Measurements from ENCODE around the gene RALGDS.
A peak's percentile ranks its signal among the peaks of the same experiment; 100 is the strongest.

RALGDS gene

GRCh38 chr9:133165452-133165730, 44.4 kb upstream of the RALGDS start (continued):
- TF ChIP-seq ZNF530 (tag by site-specific recombination; IDR thresholded peaks at IDR 0.05; ENCODE audit: low read depth) (no peak), ZBTB6 (tag by site-specific recombination; IDR thresholded peaks at IDR 0.05) (no peak), ZIC2 (tag by site-specific recombination; IDR thresholded peaks at IDR 0.05) (no peak), ZNF10 (tag by site-specific recombination; IDR thresholded peaks at IDR 0.05) (no peak), BCL11B (tag by site-specific recombination; IDR thresholded peaks at IDR 0.05; ENCODE audit: low read depth) (no peak), ZNF571 (tag by site-specific recombination; IDR thresholded peaks at IDR 0.05) (no peak), KLF16 (tag by site-specific recombination; IDR thresholded peaks at IDR 0.05) (no peak), ZNF664 (tag by site-specific recombination; IDR thresholded peaks at IDR 0.05) (no peak), ZNF138 (tag by site-specific recombination; IDR thresholded peaks at IDR 0.05; ENCODE audit: borderline replicate concordance) (no peak)

- Histone ChIP-seq H3K36me3 (ENCODE audit: control insufficient read depth in 2 of 2, insufficient read depth in 1 of 2, low read length in 2 of 2) (no peaks in the 10 kb centered on the region), H3K4me3 (ENCODE audit: low read depth, low read length) (peak overlapping the region; percentile 53), H3K4me1 (ENCODE audit: control insufficient read depth, insufficient read depth, low read length) (no peaks in the 10 kb centered on the region), H3K27ac (ENCODE audit: extremely low read depth, low read depth, low read length) (0 out of 2 replicates have a peak overlapping the region, but pooled peaks have one; percentile 56), H3K9me3 (ENCODE audit: control insufficient read depth, insufficient read depth, low read depth, low read length) (no peaks in the 10 kb centered on the region)
- ChIA-PET POLR2A (interaction anchor here (0.5 to 0.8 kb wide), 2 partner anchors 187 to 878 kb away, joined by 3 read pairs; no protein-coding TSS in a partner anchor), CTCF (interaction anchor here (0.5 to 1.0 kb wide), 2 partner anchors 20 to 199 kb away, joined by 3 to 12 read pairs; no protein-coding TSS in a partner anchor)
- TF ChIP-seq CTCF (tag by site-specific recombination; IDR thresholded peaks at IDR 0.05) (no peak), ZBTB8A (tag by site-specific recombination; IDR thresholded peaks at IDR 0.05) (no peak), ZNF423 (tag by site-specific recombination; IDR thresholded peaks at IDR 0.05) (no peak), ZNF596 (tag by site-specific recombination; IDR thresholded peaks at IDR 0.05) (no peak), GLIS1 (tag by site-specific recombination; IDR thresholded peaks at IDR 0.05) (no peak), ZNF280C (tag by site-specific recombination; IDR thresholded peaks at IDR 0.05) (no peak), ZSCAN18 (tag by site-specific recombination; IDR thresholded peaks at IDR 0.05) (no peak), SCRT1 (tag by site-specific recombination; IDR thresholded peaks at IDR 0.05; ENCODE audit: borderline replicate concordance) (no peak), ZBTB49 (tag by site-specific recombination; IDR thresholded peaks at IDR 0.05; ENCODE audit: low read depth) (no peak)
These were observed 43.2 kb upstream of the RALGDS start for GRCh38 chr9:133164191-133164590.
